Erythroblast (primary cell): ENCODE measurements around the gene TRH.

ENCODE experiments used
- DNase-seq, 2 experiments: peaks; one replicate each; lab custom pipeline; 2025; lab: John Stamatoyannopoulos, UW
- GATA1 ChIP-seq: IDR thresholded peaks from 2 replicates; pipeline ENCODE4 v1.6.1; 2011; ENCODE audit warnings: low read depth, mild to moderate bottlenecking, control low read depth, low read length, moderate library complexity
- POLR2A ChIP-seq: IDR thresholded peaks from 2 replicates; pipeline ENCODE4 v1.6.1; 2011; ENCODE audit warnings: mild to moderate bottlenecking, low read length

Gene TRH

DNA sequence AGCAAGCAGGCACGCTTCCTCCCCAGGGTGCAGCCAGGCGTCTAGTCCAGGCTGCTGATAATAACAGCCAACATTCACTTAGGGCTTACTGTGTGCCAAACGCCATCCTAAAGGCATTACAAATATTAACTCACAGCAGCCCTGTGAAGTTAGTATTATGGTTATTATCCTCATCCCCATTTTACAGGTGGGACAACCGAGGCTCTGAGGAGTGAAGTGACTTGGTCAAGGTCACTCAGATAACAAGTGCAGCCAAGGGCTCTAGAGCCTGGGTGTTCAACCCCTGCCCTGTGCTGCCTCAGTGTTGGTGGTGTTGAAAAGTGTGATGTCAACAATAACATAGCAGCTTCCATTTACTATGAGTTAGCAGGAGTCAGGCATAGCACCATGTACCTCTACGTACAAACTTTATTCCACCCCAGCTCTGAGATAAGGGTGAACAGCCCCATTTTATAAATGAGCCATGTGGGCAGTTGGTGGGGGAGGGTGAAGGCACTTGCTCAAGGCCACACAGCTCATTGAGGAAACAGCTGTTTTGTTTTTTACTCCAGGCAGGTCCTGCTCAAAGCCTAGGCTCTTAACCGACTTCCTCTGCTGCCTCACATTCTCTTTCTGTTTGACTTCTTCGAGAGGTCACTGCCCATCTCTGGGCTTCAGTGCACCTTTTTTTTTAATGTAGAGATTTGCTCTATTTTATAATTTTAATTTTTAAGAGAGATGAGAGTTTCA is 24.0 kb upstream of the TRH start:
- DNase-seq = no peak
- TF ChIP-seq GATA1 (no peak), POLR2A (no peak)

GRCh38 chr3:129952556-129953355 is 21.8 kb upstream of the TRH start:
- DNase-seq = no peak
- TF ChIP-seq POLR2A (no peak), GATA1 (no peak)

DNA sequence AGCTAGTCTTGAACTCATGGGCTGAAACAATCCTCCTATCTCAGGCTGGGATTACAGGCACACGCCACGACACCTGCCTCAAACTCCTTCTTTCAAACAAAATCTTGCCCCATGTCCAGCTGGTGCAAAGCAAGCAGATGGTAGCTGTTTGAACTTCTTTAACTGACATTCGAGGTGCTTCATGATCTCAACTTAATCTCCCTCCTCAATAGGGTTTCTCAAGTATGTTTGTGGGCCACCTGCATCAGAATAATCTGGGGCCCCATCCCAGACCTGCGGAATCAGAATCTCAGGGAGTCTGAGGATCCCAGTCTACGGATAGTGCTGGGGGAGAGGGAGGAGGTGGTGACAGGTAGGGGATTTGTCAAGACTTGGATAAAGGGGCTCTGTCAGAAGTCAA is 20.9 kb upstream of the TRH start:
- no peak for TF ChIP-seq POLR2A
- DNase-seq = no peak

DNA sequence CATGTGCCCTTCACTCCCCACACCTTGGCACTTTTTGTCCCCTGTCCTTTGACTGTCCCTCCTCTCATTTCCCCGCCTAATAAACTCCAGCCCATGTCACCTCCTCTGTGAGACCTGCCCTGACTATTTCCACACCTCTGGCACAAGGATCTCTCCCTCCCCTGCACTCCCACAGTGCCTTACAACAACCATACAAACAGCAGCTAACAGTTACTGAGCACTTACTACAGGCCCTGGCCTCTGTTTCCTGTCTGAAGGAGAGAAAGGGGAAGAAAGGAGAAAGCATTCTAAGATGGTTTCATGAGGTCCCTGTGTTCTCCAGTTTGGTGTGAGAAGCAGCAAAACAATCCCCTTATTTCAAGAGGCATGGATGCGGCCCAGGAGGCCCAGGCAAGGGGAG is 20.0 kb upstream of the TRH start:
- TF ChIP-seq POLR2A (no peak), GATA1 (no peak)
- no peak for DNase-seq

GRCh38 chr3:129956936-129957335 is 17.6 kb upstream of the TRH start:
- no peak for DNase-seq
- TF ChIP-seq POLR2A = no peak

DNA sequence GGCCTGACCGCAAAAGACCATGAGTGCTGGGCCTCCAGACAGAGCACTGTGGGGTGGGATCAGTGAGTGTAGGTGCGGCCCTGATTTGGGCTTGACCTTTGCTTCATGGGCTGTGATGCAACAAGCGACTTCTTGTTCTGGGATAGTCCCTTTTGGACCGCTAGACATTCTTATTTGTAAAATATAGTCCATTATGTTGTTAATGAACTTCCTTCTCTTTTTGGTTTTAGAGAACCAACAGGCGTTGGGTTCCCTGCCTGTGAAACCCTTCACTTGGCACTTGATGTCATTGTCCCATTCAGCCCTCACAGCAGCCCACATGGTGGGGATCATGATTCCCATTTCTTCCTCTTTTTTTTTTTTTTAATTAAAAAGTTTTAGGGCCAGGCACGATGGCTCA is 15.8 kb upstream of the TRH start:
- no peak for DNase-seq
- TF ChIP-seq POLR2A = no peak
- no peak for TF ChIP-seq GATA1

DNA sequence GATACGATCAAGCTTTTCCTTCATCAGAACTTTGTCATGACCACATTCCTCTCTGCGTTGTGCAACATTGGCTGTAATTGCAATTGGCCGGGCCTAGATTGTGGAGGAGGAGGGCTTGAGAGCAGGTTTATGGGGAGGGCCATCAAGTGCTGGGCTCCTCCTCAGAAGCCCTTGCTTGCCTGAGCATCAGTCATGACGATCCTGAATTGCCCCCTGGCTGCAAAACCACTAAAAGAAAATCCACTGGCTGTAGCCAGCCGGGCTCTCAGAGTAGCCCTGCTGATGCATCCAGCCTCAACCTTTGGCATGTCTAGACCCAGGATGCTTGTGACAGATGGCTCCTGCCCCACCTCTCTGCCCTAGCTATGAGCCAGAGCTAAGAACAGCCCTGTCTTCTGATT is 13.4 kb upstream of the TRH start:
- TF ChIP-seq POLR2A (no peak), GATA1 (no peak)
- no peak for DNase-seq

- DNase-seq = no peak
- TF ChIP-seq POLR2A (no peak), GATA1 (no peak)
These were observed 11.9 kb upstream of the TRH start for GRCh38 chr3:129962600-129962999.

DNA sequence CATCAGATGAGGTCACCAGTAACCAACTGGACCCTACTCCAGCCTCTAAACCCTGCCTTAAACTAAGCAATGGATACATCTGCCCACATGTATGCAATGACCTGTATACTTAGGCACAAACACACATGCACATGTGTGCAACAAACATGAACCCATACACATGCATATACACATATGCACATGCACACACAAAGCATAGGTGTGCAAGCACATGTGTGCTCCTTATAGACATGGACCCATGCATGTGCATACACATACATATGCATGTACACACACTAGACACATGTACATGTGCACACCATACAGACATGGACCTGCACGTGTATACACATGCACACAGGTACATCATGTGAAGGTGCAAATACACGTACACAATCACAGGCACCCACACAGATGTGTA is 8.6 kb upstream of the TRH start:
- TF ChIP-seq POLR2A (no peak), GATA1 (no peak)
- no peak for DNase-seq

- DNase-seq = no peak
- TF ChIP-seq POLR2A (no peak), GATA1 (no peak)
These were observed 7.6 kb upstream of the TRH start for GRCh38 chr3:129966876-129967275.

GRCh38 chr3:129967761-129968160 is 6.8 kb upstream of the TRH start:
- no peak for DNase-seq
- TF ChIP-seq POLR2A (no peak), GATA1 (no peak)

GRCh38 chr3:129971351-129972052 is 3.0 kb upstream of the TRH start:
- TF ChIP-seq POLR2A (no peak), GATA1 (no peak)
- DNase-seq = no peak

GRCh38 chr3:129972301-129972700 is 2.2 kb upstream of the TRH start:
- TF ChIP-seq POLR2A (no peak), GATA1 (no peak)
- DNase-seq = no peak

- DNase-seq = no peak
These were observed 512 bp upstream of the TRH start for GRCh38 chr3:129973853-129974563.

More at GRCh38 chr3:129973853-129974563, 512 bp upstream of the TRH start:
- TF ChIP-seq POLR2A = no peak
- no peak for TF ChIP-seq GATA1
